ENCODE measurements around the gene RUBCNL.

RUBCNL gene

DNA sequence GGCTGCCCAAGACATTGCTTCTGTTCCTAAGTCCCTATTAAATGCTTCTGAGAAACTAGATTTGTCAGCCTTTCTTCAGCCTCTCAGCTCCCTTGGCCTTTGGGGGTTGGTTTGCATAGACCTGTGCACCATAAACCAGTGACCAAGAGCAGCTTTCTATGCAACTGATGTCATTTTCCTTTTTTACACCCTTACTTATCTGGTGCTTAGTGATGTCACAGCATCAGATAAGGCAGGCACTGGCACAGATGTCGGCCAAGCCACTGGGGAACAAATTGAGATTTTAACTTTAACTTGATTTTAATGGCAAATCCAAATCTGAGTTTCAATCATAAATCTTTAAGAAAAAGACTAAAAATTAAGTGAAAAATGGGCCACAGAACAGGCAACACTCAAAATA is 59.8 kb downstream of the RUBCNL start:
- TF ChIP-seq, protein P1, sequence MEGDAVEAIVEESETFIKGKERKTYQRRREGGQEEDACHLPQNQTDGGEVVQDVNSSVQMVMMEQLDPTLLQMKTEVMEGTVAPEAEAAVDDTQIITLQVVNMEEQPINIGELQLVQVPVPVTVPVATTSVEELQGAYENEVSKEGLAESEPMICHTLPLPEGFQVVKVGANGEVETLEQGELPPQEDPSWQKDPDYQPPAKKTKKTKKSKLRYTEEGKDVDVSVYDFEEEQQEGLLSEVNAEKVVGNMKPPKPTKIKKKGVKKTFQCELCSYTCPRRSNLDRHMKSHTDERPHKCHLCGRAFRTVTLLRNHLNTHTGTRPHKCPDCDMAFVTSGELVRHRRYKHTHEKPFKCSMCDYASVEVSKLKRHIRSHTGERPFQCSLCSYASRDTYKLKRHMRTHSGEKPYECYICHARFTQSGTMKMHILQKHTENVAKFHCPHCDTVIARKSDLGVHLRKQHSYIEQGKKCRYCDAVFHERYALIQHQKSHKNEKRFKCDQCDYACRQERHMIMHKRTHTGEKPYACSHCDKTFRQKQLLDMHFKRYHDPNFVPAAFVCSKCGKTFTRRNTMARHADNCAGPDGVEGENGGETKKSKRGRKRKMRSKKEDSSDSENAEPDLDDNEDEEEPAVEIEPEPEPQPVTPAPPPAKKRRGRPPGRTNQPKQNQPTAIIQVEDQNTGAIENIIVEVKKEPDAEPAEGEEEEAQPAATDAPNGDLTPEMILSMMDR (IDR thresholded peaks at IDR 0.05; ENCODE audit: insufficient read depth, missing control alignments), result no peak
- DNase-seq (ENCODE audit: insufficient read length, low spot score) (no peak), FAIRE-seq (no peak)

DNA sequence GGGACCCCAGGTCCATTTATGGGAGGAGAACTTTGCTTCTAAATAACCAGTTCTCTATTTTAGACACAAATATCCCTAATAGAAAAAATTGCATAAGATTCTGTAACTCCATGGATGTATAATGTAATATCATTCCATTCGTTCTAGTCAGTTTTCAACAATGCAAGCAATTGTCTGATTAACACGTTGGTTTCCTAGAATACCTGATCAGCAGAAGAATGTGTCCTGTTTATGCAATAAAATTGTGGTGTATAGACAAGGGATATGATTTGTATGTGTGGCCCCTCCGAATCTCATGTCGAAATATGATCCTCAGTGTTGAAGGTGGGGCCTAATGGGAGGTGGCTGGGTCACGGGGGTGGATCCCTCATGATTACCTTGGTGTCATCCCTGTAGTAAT is 62.1 kb downstream of the RUBCNL start:
- DNase-seq (ENCODE audit: insufficient read length, low spot score) (no peak), FAIRE-seq (no peak)

DNA sequence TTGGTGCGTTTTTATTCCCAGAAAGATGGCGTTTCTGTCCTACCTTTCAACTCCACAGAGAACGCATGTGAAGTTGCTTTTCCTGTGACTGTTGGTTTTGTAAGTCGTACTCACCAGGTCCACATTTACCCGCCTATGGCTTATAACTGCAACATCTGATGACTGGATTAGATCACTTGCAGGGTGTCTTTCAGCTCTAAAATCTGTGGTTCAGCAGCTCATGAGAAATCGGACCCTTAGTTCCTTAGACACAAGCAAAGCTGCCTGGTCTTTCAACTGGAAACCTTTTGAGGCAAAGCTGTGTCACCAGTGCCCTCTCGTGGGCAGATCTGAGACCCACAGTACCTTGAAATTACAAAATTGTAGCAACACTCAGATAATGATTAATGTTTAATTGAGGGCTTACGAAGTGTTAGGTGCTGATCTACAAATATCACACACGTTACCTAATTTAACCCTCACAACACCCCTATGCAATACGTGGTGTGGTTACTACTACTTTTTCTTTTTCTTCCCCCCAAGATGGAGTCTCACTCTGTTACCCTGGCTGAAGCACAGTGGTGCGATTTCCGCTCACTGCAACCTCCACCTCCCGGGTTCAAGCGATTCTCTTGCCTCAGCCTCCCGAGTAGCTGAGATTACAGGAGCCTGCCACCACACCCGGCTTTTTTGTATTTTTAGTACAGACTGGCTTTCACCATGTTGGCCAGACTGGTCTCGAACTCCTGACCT is 65.4 kb downstream of the RUBCNL start:
- peak; percentile 53 for FAIRE-seq
- peak; percentile 49 for DNase-seq (ENCODE audit: insufficient read length, low spot score)
- TF ChIP-seq, protein P1 (IDR thresholded peaks at IDR 0.05; ENCODE audit: insufficient read depth, missing control alignments), result peak; percentile 69

More for the DNA sequence above, 62.1 kb downstream of the RUBCNL start:
- TF ChIP-seq, protein P1 (IDR thresholded peaks at IDR 0.05; ENCODE audit: insufficient read depth, missing control alignments), result no peak

DNA sequence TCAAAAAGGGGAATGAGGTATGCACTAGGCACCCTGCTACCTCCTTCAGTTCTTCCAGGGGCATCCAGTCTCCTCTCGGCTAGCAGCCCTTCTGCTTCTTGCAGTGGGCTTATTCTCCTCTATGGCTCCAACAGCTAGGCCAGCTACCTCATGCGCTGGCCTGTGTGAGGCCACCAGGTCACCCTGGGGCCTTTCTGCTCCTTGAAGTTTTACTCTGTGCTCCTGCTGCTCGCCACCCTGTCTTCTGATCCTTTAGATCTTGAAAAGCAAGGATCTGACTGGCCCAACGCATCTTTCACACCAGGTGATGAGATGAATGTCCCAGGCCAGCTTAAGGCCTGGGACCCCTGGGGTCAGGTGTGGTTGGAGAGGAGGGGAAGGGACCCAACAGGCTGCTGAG is 66.2 kb downstream of the RUBCNL start:
- DNase-seq (ENCODE audit: insufficient read length, low spot score) (no peak), FAIRE-seq (no peak)
- TF ChIP-seq, protein P1 (IDR thresholded peaks at IDR 0.05; ENCODE audit: insufficient read depth, missing control alignments), result no peak

DNA sequence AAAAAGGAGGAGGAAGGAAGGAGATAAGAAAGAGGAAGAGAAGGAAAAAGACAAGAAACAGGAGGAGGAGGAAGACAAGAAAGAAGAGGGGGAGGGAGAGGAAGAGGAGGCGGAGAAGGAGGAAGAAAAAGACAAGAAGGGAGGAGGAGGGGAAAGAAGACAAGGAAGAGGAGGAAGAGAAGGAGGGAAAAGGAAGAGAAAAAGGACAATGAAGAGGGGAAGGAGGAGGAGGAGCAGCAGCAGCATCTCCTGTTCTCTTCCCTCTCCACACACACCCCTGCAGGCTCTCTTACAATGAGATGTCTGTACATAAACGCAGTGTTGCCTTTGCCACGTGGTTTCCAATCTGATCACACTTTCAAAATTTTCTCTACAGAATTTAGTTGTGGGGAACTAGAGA is 66.6 kb downstream of the RUBCNL start:
- TF ChIP-seq, protein P1 (IDR thresholded peaks at IDR 0.05; ENCODE audit: insufficient read depth, missing control alignments), result no peak
- FAIRE-seq (no peak), DNase-seq (ENCODE audit: insufficient read length, low spot score) (no peak)

DNA sequence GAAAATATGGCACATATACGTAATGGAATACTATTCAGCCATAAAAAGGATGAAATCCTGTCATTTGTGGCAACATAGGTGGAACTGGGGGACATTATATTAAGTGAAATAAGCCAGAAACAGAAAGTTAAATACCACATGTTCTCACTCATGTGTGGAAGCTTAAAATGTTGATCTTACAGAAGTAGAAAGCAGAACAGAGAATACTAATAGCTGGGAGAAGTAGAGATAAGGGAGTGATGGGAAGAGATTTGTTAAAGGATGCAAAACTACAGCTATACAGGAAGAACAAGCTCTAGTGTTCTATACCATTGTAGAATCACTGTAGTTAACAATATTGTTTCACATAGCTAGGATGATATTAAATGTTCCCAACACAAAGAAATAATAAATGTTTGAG is 68.1 kb downstream of the RUBCNL start:
- no peak for DNase-seq (ENCODE audit: insufficient read length, low spot score)
- TF ChIP-seq, protein P1 (IDR thresholded peaks at IDR 0.05; ENCODE audit: insufficient read depth, missing control alignments), result no peak
- no peak for FAIRE-seq

DNA sequence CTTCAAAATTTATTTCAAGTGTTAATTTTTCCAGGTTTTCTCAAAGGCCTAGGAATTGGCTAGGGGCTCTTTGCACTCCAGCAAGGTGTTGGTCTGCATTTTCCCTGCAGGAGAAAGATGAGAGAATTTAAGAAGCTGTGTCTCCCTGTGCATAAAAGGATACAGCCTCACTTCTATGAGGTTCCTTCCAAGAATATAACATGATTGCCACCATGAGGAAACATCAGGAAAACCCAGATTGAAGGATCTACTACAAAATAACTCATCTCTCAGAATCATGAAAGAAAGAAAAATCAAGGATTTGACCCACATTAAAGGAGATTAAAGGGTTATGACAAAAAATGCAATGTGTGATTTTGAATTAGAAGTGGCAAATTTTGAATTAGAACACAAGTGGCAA is 69.9 kb downstream of the RUBCNL start:
- no peak for FAIRE-seq
- TF ChIP-seq, protein P1 (IDR thresholded peaks at IDR 0.05; ENCODE audit: insufficient read depth, missing control alignments), result no peak
- no peak for DNase-seq (ENCODE audit: insufficient read length, low spot score)

Data from D721Med (cell line).